Measurements from ENCODE around the gene R3HDM4. TPM values are rescaled to one million over a fixed set of nuclear protein-coding genes. Genes with fewer than 3 reads are reported as not detected.

The R3HDM4 gene
- total RNA-seq, 5 donors from 2014 or later (not counting 1 experiment from before 2014, with no cell fraction given): 190 to 252 (median 220) TPM

GRCh38 chr19:884420-885211 lies 28.4 kb downstream of the R3HDM4 start:
- POLR2A ChIA-PET: no interaction called here

GRCh38 chr19:883661-884211 lies 29.3 kb downstream of the R3HDM4 start:
- H3K4me3 Mint-ChIP-seq: no peak overlapping the region
- peaks cover 0 to 40% of the 10 kb centered on the region in 2 experiments for H3K4me1 ChIP-seq (ENCODE audit: control insufficient read depth in 1 of 2, extremely low read depth in 1 of 2, insufficient read depth in 2 of 2, low read length in 2 of 2)
- no peaks in the 10 kb centered on the region for H3K27me3 Mint-ChIP-seq
- ATAC-seq (replicated peaks in 1 of 4) (no peak), DNase-seq (no peak)
- H3K9me3 ChIP-seq: no peaks in the 10 kb centered on the region
- 93% methylated on average over 22 of the region's 22 CpGs for WGBS (ENCODE audit: insufficient coverage)
- H3K27ac ChIP-seq (ENCODE audit: low read length): no peak overlapping the region
- H3K9me3 Mint-ChIP-seq: no peaks in the 10 kb centered on the region
- H3K36me3 ChIP-seq (ENCODE audit: control insufficient read depth in 2 of 2, extremely low read depth in 1 of 2, insufficient read depth in 1 of 2, low read length in 1 of 2): peaks cover 35 to 71% of the 10 kb centered on the region in 2 donors
- no peaks in the 10 kb centered on the region for H3K27me3 ChIP-seq (replicated peaks in 1 of 2; ENCODE audit: control insufficient read depth in 2 of 2, extremely low read depth in 1 of 2, insufficient read depth in 2 of 2, low read length in 1 of 2)
- H3K27ac Mint-ChIP-seq: no peak overlapping the region
- CTCF ChIA-PET: interaction anchor here in 1 of 2 donors (0.6 kb wide), 1 partner anchor 14 kb away, joined by 4 read pairs; no protein-coding TSS in a partner anchor
- peaks cover 8% of the 10 kb centered on the region for H3K36me3 Mint-ChIP-seq
- POLR2A ChIA-PET: interaction anchor here in 1 of 2 donors (0.5 to 0.6 kb wide), 2 partner anchors 16 to 1394 kb away, joined by 4 read pairs; no protein-coding TSS in a partner anchor
- H3K4me3 ChIP-seq (ENCODE audit: control insufficient read depth in 1 of 2, extremely low read depth in 1 of 2, low read length in 1 of 2): no peak overlapping the region
- H3K4me1 Mint-ChIP-seq: peaks cover 0 to 15% (median 3%) of the 10 kb centered on the region in 3 donors

More at GRCh38 chr19:884420-885211, 28.4 kb downstream of the R3HDM4 start:
- ATAC-seq (replicated peaks in 1 of 4) (no peak), DNase-seq (no peak)
- H3K4me1 ChIP-seq (ENCODE audit: control insufficient read depth in 1 of 2, extremely low read depth in 1 of 2, insufficient read depth in 2 of 2, low read length in 2 of 2): peaks cover 0 to 46% of the 10 kb centered on the region in 2 experiments
- H3K27me3 ChIP-seq (replicated peaks in 1 of 2; ENCODE audit: control insufficient read depth in 2 of 2, extremely low read depth in 1 of 2, insufficient read depth in 2 of 2, low read length in 1 of 2): no peaks in the 10 kb centered on the region
- WGBS (ENCODE audit: insufficient coverage): 96% methylated on average over 37 of the region's 51 CpGs
- no peaks in the 10 kb centered on the region for H3K9me3 ChIP-seq
- Mint-ChIP-seq H3K4me3 (no peak overlapping the region), H3K36me3 (peaks cover 5% of the 10 kb centered on the region), H3K9me3 (no peaks in the 10 kb centered on the region), H3K27me3 (no peaks in the 10 kb centered on the region), H3K27ac (no peak overlapping the region), H3K4me1 (peaks cover 0 to 20% (median 3%) of the 10 kb centered on the region in 3 donors)
- peaks cover 36 to 73% of the 10 kb centered on the region in 2 donors for H3K36me3 ChIP-seq (ENCODE audit: control insufficient read depth in 2 of 2, extremely low read depth in 1 of 2, insufficient read depth in 1 of 2, low read length in 1 of 2)
- H3K27ac ChIP-seq (ENCODE audit: low read length): no peak overlapping the region
- CTCF ChIA-PET: no interaction called here
- H3K4me3 ChIP-seq (ENCODE audit: control insufficient read depth in 1 of 2, extremely low read depth in 1 of 2, low read length in 1 of 2): no peak overlapping the region

GRCh38 chr19:882871-883497 lies 30.0 kb downstream of the R3HDM4 start:
- H3K36me3 ChIP-seq (ENCODE audit: control insufficient read depth in 2 of 2, extremely low read depth in 1 of 2, insufficient read depth in 1 of 2, low read length in 1 of 2): peaks cover 35 to 70% of the 10 kb centered on the region in 2 donors
- POLR2A ChIA-PET: interaction anchor here in 1 of 2 donors (0.5 to 0.6 kb wide), 2 partner anchors 16 to 1395 kb away, joined by 4 read pairs; no protein-coding TSS in a partner anchor

GRCh38 chr19:881385-882071 lies 31.5 kb downstream of the R3HDM4 start:
- no peak overlapping the region for H3K27ac Mint-ChIP-seq
- DNase-seq (no peak), ATAC-seq (replicated peaks in 1 of 4) (no peak)
- ChIA-PET CTCF (no interaction called here), POLR2A (no interaction called here)
- Histone ChIP-seq H3K4me1 (ENCODE audit: control insufficient read depth in 1 of 2, extremely low read depth in 1 of 2, insufficient read depth in 2 of 2, low read length in 2 of 2) (peaks cover 0 to 20% of the 10 kb centered on the region in 2 experiments), H3K9me3 (no peaks in the 10 kb centered on the region), H3K27me3 (replicated peaks in 1 of 2; ENCODE audit: control insufficient read depth in 2 of 2, extremely low read depth in 1 of 2, insufficient read depth in 2 of 2, low read length in 1 of 2) (no peaks in the 10 kb centered on the region), H3K36me3 (ENCODE audit: control insufficient read depth in 2 of 2, extremely low read depth in 1 of 2, insufficient read depth in 1 of 2, low read length in 1 of 2) (peaks cover 27 to 68% of the 10 kb centered on the region in 2 donors), H3K27ac (ENCODE audit: low read length) (no peak overlapping the region), H3K4me3 (ENCODE audit: control insufficient read depth in 1 of 2, extremely low read depth in 1 of 2, low read length in 1 of 2) (no peak overlapping the region)
- peaks cover 8% of the 10 kb centered on the region for H3K36me3 Mint-ChIP-seq
- no peaks in the 10 kb centered on the region for H3K27me3 Mint-ChIP-seq
- H3K4me1 Mint-ChIP-seq: peaks cover 0 to 3% (median 0%) of the 10 kb centered on the region in 3 donors
- H3K9me3 Mint-ChIP-seq: no peaks in the 10 kb centered on the region
- no peak overlapping the region for H3K4me3 Mint-ChIP-seq
- 97% methylated on average over 31 of the region's 34 CpGs for WGBS (ENCODE audit: insufficient coverage)

More at GRCh38 chr19:882871-883497, 30.0 kb downstream of the R3HDM4 start:
- WGBS (ENCODE audit: insufficient coverage): 89% methylated on average over 8 of the region's 30 CpGs
- Histone ChIP-seq H3K9me3 (no peaks in the 10 kb centered on the region), H3K27ac (ENCODE audit: low read length) (no peak overlapping the region), H3K27me3 (replicated peaks in 1 of 2; ENCODE audit: control insufficient read depth in 2 of 2, extremely low read depth in 1 of 2, insufficient read depth in 2 of 2, low read length in 1 of 2) (no peaks in the 10 kb centered on the region), H3K4me1 (ENCODE audit: control insufficient read depth in 1 of 2, extremely low read depth in 1 of 2, insufficient read depth in 2 of 2, low read length in 2 of 2) (peaks cover 0 to 34% of the 10 kb centered on the region in 2 experiments), H3K4me3 (ENCODE audit: control insufficient read depth in 1 of 2, extremely low read depth in 1 of 2, low read length in 1 of 2) (no peak overlapping the region)
- CTCF ChIA-PET: interaction anchor here in 1 of 2 donors (0.6 kb wide), 2 partner anchors 15 to 101 kb away, joined by 3 to 4 read pairs; partner anchors contain the start of gene WDR18
- H3K27me3 Mint-ChIP-seq: no peaks in the 10 kb centered on the region
- no peak overlapping the region for H3K27ac Mint-ChIP-seq
- no peaks in the 10 kb centered on the region for H3K9me3 Mint-ChIP-seq
- H3K4me1 Mint-ChIP-seq: peaks cover 0 to 10% (median 0%) of the 10 kb centered on the region in 3 donors
- H3K4me3 Mint-ChIP-seq: no peak overlapping the region
- peaks cover 8% of the 10 kb centered on the region for H3K36me3 Mint-ChIP-seq
- no peak for DNase-seq
- ATAC-seq (replicated peaks in 1 of 4): no peak

GRCh38 chr19:879711-880438 lies 33.1 kb downstream of the R3HDM4 start:
- H3K27ac ChIP-seq (ENCODE audit: low read length): no peak overlapping the region
- Mint-ChIP-seq H3K9me3 (no peaks in the 10 kb centered on the region), H3K36me3 (peaks cover 13% of the 10 kb centered on the region), H3K4me3 (no peak overlapping the region), H3K27me3 (no peaks in the 10 kb centered on the region), H3K4me1 (peaks cover 0 to 3% (median 0%) of the 10 kb centered on the region in 3 donors), H3K27ac (no peak overlapping the region)
- POLR2A ChIA-PET: interaction anchor here in 1 of 2 donors (0.7 kb wide), 1 partner anchor 106 kb away, joined by 8 read pairs; no protein-coding TSS in a partner anchor
- no peak overlapping the region for H3K4me3 ChIP-seq (ENCODE audit: control insufficient read depth in 1 of 2, extremely low read depth in 1 of 2, low read length in 1 of 2)
- CTCF ChIA-PET: interaction anchor here in 1 of 2 donors (1.1 kb wide), 1 partner anchor 40 kb away, joined by 3 read pairs; no protein-coding TSS in a partner anchor
- DNase-seq: no peak
- peaks cover 24 to 54% of the 10 kb centered on the region in 2 donors for H3K36me3 ChIP-seq (ENCODE audit: control insufficient read depth in 2 of 2, extremely low read depth in 1 of 2, insufficient read depth in 1 of 2, low read length in 1 of 2)
- H3K27me3 ChIP-seq (replicated peaks in 1 of 2; ENCODE audit: control insufficient read depth in 2 of 2, extremely low read depth in 1 of 2, insufficient read depth in 2 of 2, low read length in 1 of 2): no peaks in the 10 kb centered on the region
- peaks cover 0 to 11% of the 10 kb centered on the region in 2 experiments for H3K4me1 ChIP-seq (ENCODE audit: control insufficient read depth in 1 of 2, extremely low read depth in 1 of 2, insufficient read depth in 2 of 2, low read length in 2 of 2)
- ATAC-seq (replicated peaks in 1 of 4): no peak
- no peaks in the 10 kb centered on the region for H3K9me3 ChIP-seq
- WGBS (ENCODE audit: insufficient coverage): 95% methylated on average over 33 of the region's 37 CpGs

Measured in T-cell (primary cell).